H9 (cell line): ENCODE data around the gene NTN3. TPM values are rescaled to one million over a fixed set of nuclear protein-coding genes. Genes with fewer than 3 reads are reported as not detected.

ENCODE experiments used
- DNase-seq: peaks from one replicate; pipeline ENCODE4 v3.0.0-alpha.2; 2017
- H2AFZ ChIP-seq: one replicate; pipeline ENCODE4 v1.6.1; 2013; ENCODE audit warnings: mild to moderate bottlenecking, low read length, control low read depth, moderate library complexity
- H2AK5ac ChIP-seq: 2 replicates; pipeline ENCODE4 v1.6.1; 2013; ENCODE audit warnings: low read length, control low read depth, mixed read lengths; ENCODE audit not compliant: insufficient read length
- H2BK120ac ChIP-seq: one replicate; pipeline ENCODE4 v1.6.1; 2013; ENCODE audit warnings: low read depth, mild to moderate bottlenecking, low read length, control low read depth, inconsistent platforms; ENCODE audit not compliant: poor library complexity, severe bottlenecking
- H2BK12ac ChIP-seq: 2 replicates; pipeline ENCODE4 v1.6.1; 2013; ENCODE audit warnings: low read length, control low read depth, mixed read lengths, low read depth; ENCODE audit not compliant: insufficient read length
- H2BK15ac ChIP-seq: 2 replicates; pipeline ENCODE4 v1.6.1; 2013; ENCODE audit warnings: low read depth, low read length, control low read depth
- H2BK20ac ChIP-seq: one replicate; pipeline ENCODE4 v1.6.1; 2013; ENCODE audit warnings: low read depth, mild to moderate bottlenecking, low read length, control low read depth, inconsistent platforms; ENCODE audit not compliant: poor library complexity, severe bottlenecking
- H2BK5ac ChIP-seq: 2 replicates; pipeline ENCODE4 v1.6.1; 2013; ENCODE audit warnings: low read length, control low read depth, mixed read lengths; ENCODE audit not compliant: insufficient read length
- H3K14ac ChIP-seq: 2 replicates; pipeline ENCODE4 v1.6.1; 2013; ENCODE audit warnings: low read length, control low read depth; ENCODE audit not compliant: insufficient read depth
- H3K18ac ChIP-seq: 2 replicates; pipeline ENCODE4 v1.6.1; 2013; ENCODE audit warnings: low read depth, mild to moderate bottlenecking, mixed read lengths, low read length, control low read depth; ENCODE audit not compliant: insufficient read length
- H3K23ac ChIP-seq: 2 replicates; pipeline ENCODE4 v1.6.1; 2013; ENCODE audit warnings: low read length, control low read depth, mixed read lengths, low read depth; ENCODE audit not compliant: insufficient read length
- H3K23me2 ChIP-seq: 2 replicates; pipeline ENCODE4 v1.6.1; 2013; ENCODE audit warnings: low read depth, mild to moderate bottlenecking, mixed read lengths, low read length, control low read depth; ENCODE audit not compliant: insufficient read length, poor library complexity, severe bottlenecking
- H3K27ac ChIP-seq: 2 replicates; pipeline ENCODE4 v1.5.1; 2013; ENCODE audit warnings: low read length, control low read depth, mixed read lengths, low read depth; ENCODE audit not compliant: insufficient read length
- H3K27me3 ChIP-seq: 2 replicates; pipeline ENCODE4 v1.6.1; 2013; ENCODE audit warnings: low read length, control low read depth, inconsistent platforms; ENCODE audit not compliant: insufficient read depth
- H3K4ac ChIP-seq: 2 replicates; pipeline ENCODE4 v1.6.1; 2013; ENCODE audit warnings: low read depth, mild to moderate bottlenecking, control low read depth, inconsistent platforms, low read length, moderate library complexity
- H3K4me1 ChIP-seq: 2 replicates; pipeline ENCODE4 v1.6.1; 2013; ENCODE audit warnings: low read length, control low read depth, inconsistent platforms; ENCODE audit not compliant: insufficient read depth
- H3K4me2 ChIP-seq: 2 replicates; pipeline ENCODE4 v1.6.1; 2013; ENCODE audit warnings: low read length, control low read depth, mixed read lengths; ENCODE audit not compliant: insufficient read length, insufficient read depth
- H3K56ac ChIP-seq: 2 replicates; pipeline ENCODE4 v1.6.1; 2013; ENCODE audit warnings: low read depth, mild to moderate bottlenecking, mixed read lengths, low read length, control low read depth; ENCODE audit not compliant: insufficient read length
- H3K79me1 ChIP-seq: 2 replicates; pipeline ENCODE4 v1.6.1; 2013; ENCODE audit warnings: low read depth, mild to moderate bottlenecking, moderate library complexity, low read length, control low read depth, inconsistent platforms; ENCODE audit not compliant: insufficient read depth, poor library complexity, severe bottlenecking
- H3K79me2 ChIP-seq: 2 replicates; pipeline ENCODE4 v1.6.1; 2013; ENCODE audit warnings: low read length, control low read depth, inconsistent platforms; ENCODE audit not compliant: insufficient read depth
- H3K9ac ChIP-seq: 2 replicates; pipeline ENCODE4 v1.6.1; 2013; ENCODE audit warnings: low read length, control low read depth, mixed read lengths; ENCODE audit not compliant: insufficient read length; ENCODE audit errors: extremely low read depth
- H3K9me3 ChIP-seq: one replicate; pipeline ENCODE4 v1.6.1; 2013; ENCODE audit warnings: low read depth, low read length, inconsistent platforms; ENCODE audit not compliant: control insufficient read depth
- H3T11ph ChIP-seq: one replicate; pipeline ENCODE4 v1.6.1; 2013; ENCODE audit warnings: mild to moderate bottlenecking, low read length, control low read depth, inconsistent platforms
- H4K20me1 ChIP-seq: one replicate; pipeline ENCODE4 v1.6.1; 2013; ENCODE audit not compliant: control insufficient read depth, insufficient read length, insufficient read depth
- H4K5ac ChIP-seq: 2 replicates; pipeline ENCODE4 v1.6.1; 2013; ENCODE audit warnings: low read depth, mild to moderate bottlenecking, mixed read lengths, low read length, control low read depth; ENCODE audit not compliant: insufficient read length
- H4K8ac ChIP-seq: replicated peaks from 2 replicates; pipeline ENCODE4 v1.6.1; 2013; ENCODE audit warnings: low read length, control low read depth, mixed read lengths, low read depth; ENCODE audit not compliant: insufficient read length
- H4K91ac ChIP-seq: 2 replicates; pipeline ENCODE4 v1.6.1; 2013; ENCODE audit warnings: low read depth, mild to moderate bottlenecking, moderate library complexity, mixed read lengths, low read length, control low read depth; ENCODE audit not compliant: insufficient read length
- H3K27ac Mint-ChIP-seq, 3 experiments: 2 replicates in 2 of 3; 3 replicates in 1 of 3; pipeline ENCODE4 v1.8.0; 2020 to 2021; ENCODE audit warnings: mixed read lengths in 3 of 3, mild to moderate bottlenecking in 1 of 3, moderate library complexity in 1 of 3
- H3K27me3 Mint-ChIP-seq: 2 replicates; pipeline ENCODE4 v1.8.0; 2021; ENCODE audit warnings: low read depth, mild to moderate bottlenecking, moderate library complexity, mixed read lengths
- H3K36me3 Mint-ChIP-seq, 3 experiments: 2 replicates in 2 of 3; 3 replicates in 1 of 3; pipeline ENCODE4 v1.8.0; 2020 to 2021; ENCODE audit warnings: low read depth in 3 of 3, mixed read lengths in 3 of 3; ENCODE audit not compliant: insufficient read depth in 1 of 3
- H3K4me1 Mint-ChIP-seq, 2 experiments: 2 replicates each; pipeline ENCODE4 v1.8.0; 2020; ENCODE audit warnings: mixed read lengths in 2 of 2
- H3K4me3 Mint-ChIP-seq, 2 experiments: 2 replicates in 1 of 2; 3 replicates in 1 of 2; pipeline ENCODE4 v1.8.0; 2020 to 2021; ENCODE audit warnings: mild to moderate bottlenecking in 2 of 2, mixed read lengths in 2 of 2, moderate library complexity in 1 of 2
- H3K9me3 Mint-ChIP-seq, 2 experiments: 2 replicates in 1 of 2; 3 replicates in 1 of 2; pipeline ENCODE4 v1.8.0; 2020; ENCODE audit warnings: mild to moderate bottlenecking in 2 of 2, mixed read lengths in 2 of 2, moderate library complexity in 1 of 2
- WGBS: extraction: QIAGEN DNeasy Blood & Tissue Kit; methylation state at CpG from one replicate; pipeline ENCODE4 v1.1.7; 2013; ENCODE audit warnings: missing lambda C conversion rate, low lambda C conversion rate, mixed read lengths; ENCODE audit not compliant: insufficient read length; ENCODE audit errors: extremely low coverage; 5-methylcytosine and 5-hydroxymethylcytosine counted together
- total RNA-seq: library from RNA; stranded (reverse); gene quantifications from 2 replicates; pipeline ENCODE4 v1.2.1, GENCODE V29; 2021
- TF ChIP-seq, protein P1 (sequence below): fragments of 200-600 bp; sonication (generic); conservative IDR thresholded peaks from 3 replicates; pipeline ENCODE4 v1.8.0; 2021; ENCODE audit warnings: antibody characterized with exemption, mild to moderate bottlenecking

The NTN3 gene
- total RNA-seq, 1 experiment from 2014 or later, result 1.3 TPM

DNA sequence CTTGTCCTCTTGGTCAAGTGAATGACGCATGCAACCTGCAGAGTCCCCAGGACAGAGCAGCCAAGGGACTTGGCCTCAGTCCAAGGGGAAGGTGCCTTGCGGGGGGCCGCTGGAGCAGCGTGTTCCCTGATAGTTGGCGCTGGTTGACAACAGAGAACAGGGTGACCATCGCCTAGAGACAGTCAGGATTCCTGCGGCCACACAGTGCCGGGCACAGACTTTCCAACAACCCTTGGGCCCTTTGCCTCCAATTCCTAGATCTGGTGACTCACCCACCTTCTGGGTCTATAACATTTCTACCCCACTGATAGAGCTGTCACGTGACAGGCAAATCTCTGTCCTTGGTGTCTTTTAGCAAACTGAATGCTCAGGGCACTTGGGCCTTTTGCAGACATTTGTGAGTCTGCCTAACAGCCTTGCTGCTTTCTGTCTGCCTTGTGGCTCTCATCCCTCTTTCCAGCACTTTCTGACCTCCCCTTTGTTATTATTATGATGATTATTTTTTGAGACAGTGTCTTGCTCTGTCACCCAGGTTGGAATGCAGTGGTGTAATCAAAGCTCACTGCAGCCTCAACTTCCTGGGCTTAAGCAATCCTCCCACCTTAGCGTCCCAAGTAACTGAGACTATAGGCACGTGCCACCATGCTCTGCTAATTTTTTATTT lies 23.0 kb upstream of the NTN3 start:
- H3K27me3 ChIP-seq, result no peaks in the 10 kb centered on the region
- H3K27ac ChIP-seq, result no peak overlapping the region

More for the DNA sequence above, 23.0 kb upstream of the NTN3 start:
- Histone ChIP-seq H2BK20ac (no peak overlapping the region), H3K23ac (no peak overlapping the region), H3K4me2 (no peak overlapping the region), H4K5ac (no peak overlapping the region), H2BK5ac (no peak overlapping the region), H2BK15ac (no peak overlapping the region), H3K14ac (no peak overlapping the region), H3K56ac (no peak overlapping the region), H2AFZ (no peak overlapping the region), H3K9ac (no peak overlapping the region), H3K9me3 (no peaks in the 10 kb centered on the region), H3T11ph (no peak overlapping the region), H2AK5ac (no peak overlapping the region), H3K18ac (no peak overlapping the region), H2BK12ac (no peak overlapping the region), H4K20me1 (no peaks in the 10 kb centered on the region), H2BK120ac (no peak overlapping the region), H3K4me1 (no peaks in the 10 kb centered on the region), H3K4ac (no peak overlapping the region), H3K23me2 (no peaks in the 10 kb centered on the region), H3K79me2 (no peaks in the 10 kb centered on the region), H3K79me1 (no peaks in the 10 kb centered on the region), H4K91ac (no peak overlapping the region), H4K8ac (no peak overlapping the region)
- no peak overlapping the region for H3K4me3 Mint-ChIP-seq
- H3K4me1 Mint-ChIP-seq, result no peaks in the 10 kb centered on the region
- peaks cover 47 to 88% (median 84%) of the 10 kb centered on the region in 3 experiments for H3K36me3 Mint-ChIP-seq
- TF ChIP-seq, protein P1, sequence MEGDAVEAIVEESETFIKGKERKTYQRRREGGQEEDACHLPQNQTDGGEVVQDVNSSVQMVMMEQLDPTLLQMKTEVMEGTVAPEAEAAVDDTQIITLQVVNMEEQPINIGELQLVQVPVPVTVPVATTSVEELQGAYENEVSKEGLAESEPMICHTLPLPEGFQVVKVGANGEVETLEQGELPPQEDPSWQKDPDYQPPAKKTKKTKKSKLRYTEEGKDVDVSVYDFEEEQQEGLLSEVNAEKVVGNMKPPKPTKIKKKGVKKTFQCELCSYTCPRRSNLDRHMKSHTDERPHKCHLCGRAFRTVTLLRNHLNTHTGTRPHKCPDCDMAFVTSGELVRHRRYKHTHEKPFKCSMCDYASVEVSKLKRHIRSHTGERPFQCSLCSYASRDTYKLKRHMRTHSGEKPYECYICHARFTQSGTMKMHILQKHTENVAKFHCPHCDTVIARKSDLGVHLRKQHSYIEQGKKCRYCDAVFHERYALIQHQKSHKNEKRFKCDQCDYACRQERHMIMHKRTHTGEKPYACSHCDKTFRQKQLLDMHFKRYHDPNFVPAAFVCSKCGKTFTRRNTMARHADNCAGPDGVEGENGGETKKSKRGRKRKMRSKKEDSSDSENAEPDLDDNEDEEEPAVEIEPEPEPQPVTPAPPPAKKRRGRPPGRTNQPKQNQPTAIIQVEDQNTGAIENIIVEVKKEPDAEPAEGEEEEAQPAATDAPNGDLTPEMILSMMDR, result no peak
- H3K27ac Mint-ChIP-seq, result no peak overlapping the region
- no peaks in the 10 kb centered on the region for H3K27me3 Mint-ChIP-seq
- WGBS, result no CpG with 5 or more reads among the region's 11 CpGs
- no peaks in the 10 kb centered on the region for H3K9me3 Mint-ChIP-seq
- DNase-seq, result no peak
